ENCODE measurements around the gene ARHGEF7. TPM values are rescaled to one million over a fixed set of nuclear protein-coding genes. Genes with fewer than 3 reads are reported as not detected.

ARHGEF7 gene
- total RNA-seq, 4 donors from 2014 or later: 88.7 to 119 (median 110) TPM

GRCh38 chr13:111259058-111259457 is 143.9 kb downstream of the ARHGEF7 start:
- Histone ChIP-seq H3K4me1 (no peaks in the 10 kb centered on the region), H3K9me3 (peaks cover 0 to 5% (median 0%) of the 10 kb centered on the region in 4 donors), H3K27ac (no peak overlapping the region), H3K4me3 (no peak overlapping the region), H3K27me3 (no peaks in the 10 kb centered on the region), H3K36me3 (peaks cover 0 to 33% (median 19%) of the 10 kb centered on the region in 3 donors)
- TF ChIP-seq POLR2A (IDR thresholded peaks at IDR 0.05) (no peak), EP300 (IDR thresholded peaks at IDR 0.05) (no peak)
- TF ChIP-seq, protein P1, sequence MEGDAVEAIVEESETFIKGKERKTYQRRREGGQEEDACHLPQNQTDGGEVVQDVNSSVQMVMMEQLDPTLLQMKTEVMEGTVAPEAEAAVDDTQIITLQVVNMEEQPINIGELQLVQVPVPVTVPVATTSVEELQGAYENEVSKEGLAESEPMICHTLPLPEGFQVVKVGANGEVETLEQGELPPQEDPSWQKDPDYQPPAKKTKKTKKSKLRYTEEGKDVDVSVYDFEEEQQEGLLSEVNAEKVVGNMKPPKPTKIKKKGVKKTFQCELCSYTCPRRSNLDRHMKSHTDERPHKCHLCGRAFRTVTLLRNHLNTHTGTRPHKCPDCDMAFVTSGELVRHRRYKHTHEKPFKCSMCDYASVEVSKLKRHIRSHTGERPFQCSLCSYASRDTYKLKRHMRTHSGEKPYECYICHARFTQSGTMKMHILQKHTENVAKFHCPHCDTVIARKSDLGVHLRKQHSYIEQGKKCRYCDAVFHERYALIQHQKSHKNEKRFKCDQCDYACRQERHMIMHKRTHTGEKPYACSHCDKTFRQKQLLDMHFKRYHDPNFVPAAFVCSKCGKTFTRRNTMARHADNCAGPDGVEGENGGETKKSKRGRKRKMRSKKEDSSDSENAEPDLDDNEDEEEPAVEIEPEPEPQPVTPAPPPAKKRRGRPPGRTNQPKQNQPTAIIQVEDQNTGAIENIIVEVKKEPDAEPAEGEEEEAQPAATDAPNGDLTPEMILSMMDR (IDR thresholded peaks at IDR 0.05): no peak
- no peak for DNase-seq (ENCODE audit: low spot score in 2 of 2)
- 98 to 99% methylated on average over 5 to 6 of the region's 6 CpGs for WGBS, 2 donors

- Histone ChIP-seq H3K27ac (no peak overlapping the region), H3K4me3 (no peak overlapping the region), H3K9me3 (peaks cover 0 to 5% (median 0%) of the 10 kb centered on the region in 4 donors), H3K27me3 (no peaks in the 10 kb centered on the region), H3K36me3 (peaks cover 0 to 36% (median 19%) of the 10 kb centered on the region in 3 donors), H3K4me1 (no peaks in the 10 kb centered on the region)
- no peak for TF ChIP-seq EP300 (IDR thresholded peaks at IDR 0.05)
- TF ChIP-seq, protein P1 (IDR thresholded peaks at IDR 0.05): no peak
- TF ChIP-seq POLR2A (IDR thresholded peaks at IDR 0.05): no peak
- no peak for DNase-seq (ENCODE audit: low spot score in 2 of 2)
These were observed 146.2 kb downstream of the ARHGEF7 start for GRCh38 chr13:111261326-111261725.

DNA sequence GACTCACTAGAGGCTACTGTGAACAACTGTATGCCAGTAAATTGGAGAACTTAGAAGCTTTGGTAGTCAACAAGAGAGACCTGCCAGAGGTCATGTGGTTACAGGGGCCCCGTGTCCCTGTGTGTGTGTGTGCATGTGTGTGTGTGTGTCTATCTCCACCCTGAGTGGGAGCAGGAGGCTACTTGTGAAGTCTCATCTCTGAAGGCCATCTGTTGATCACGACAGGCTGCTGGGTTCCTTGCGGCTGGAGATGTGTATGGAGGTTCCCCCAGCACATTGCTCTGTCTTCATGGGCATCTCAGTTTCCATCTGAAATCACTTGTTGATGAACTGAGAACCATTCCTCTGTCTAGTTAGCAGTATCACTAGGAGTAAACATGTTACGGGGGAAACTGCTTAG is 147.2 kb downstream of the ARHGEF7 start:
- H3K27me3 ChIP-seq: no peaks in the 10 kb centered on the region
- DNase-seq (ENCODE audit: low spot score in 2 of 2): no peak
- TF ChIP-seq, protein P1 (IDR thresholded peaks at IDR 0.05): no peak
- no peak for TF ChIP-seq POLR2A (IDR thresholded peaks at IDR 0.05)
- TF ChIP-seq EP300 (IDR thresholded peaks at IDR 0.05): no peak
- H3K4me1 ChIP-seq: no peaks in the 10 kb centered on the region
- peaks cover 0 to 5% (median 0%) of the 10 kb centered on the region in 4 donors for H3K9me3 ChIP-seq
- H3K4me3 ChIP-seq: no peak overlapping the region
- no peak overlapping the region for H3K27ac ChIP-seq
- H3K36me3 ChIP-seq: peaks cover 0 to 44% (median 19%) of the 10 kb centered on the region in 3 donors
- WGBS, 2 donors: 85 to 91% methylated on average over 4 of the region's 4 CpGs

DNA sequence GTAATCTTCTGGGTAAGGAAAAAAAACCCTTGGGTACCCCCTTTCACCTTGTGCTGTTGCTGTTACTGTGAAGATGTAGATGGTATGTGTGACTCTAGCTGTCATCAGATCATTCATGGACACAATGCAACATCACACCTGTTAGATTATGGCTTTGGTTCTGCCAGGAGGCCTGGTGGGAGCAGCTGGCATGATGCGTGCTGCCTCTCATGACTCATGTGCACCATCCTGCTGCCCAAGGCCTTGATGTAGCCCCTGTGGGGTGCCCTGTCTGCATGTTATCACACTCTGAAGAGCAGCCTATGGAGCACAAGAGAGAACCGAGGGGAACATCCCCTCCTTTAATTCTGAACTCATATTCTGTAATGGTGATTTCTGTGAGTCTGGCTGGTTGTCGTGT is 147.6 kb downstream of the ARHGEF7 start:
- Histone ChIP-seq H3K27ac (no peak overlapping the region), H3K27me3 (no peaks in the 10 kb centered on the region), H3K9me3 (peaks cover 0 to 5% (median 0%) of the 10 kb centered on the region in 4 donors), H3K4me1 (no peaks in the 10 kb centered on the region), H3K4me3 (no peak overlapping the region), H3K36me3 (peaks cover 0 to 45% (median 18%) of the 10 kb centered on the region in 3 donors)
- DNase-seq (ENCODE audit: low spot score in 2 of 2): no peak
- 91 to 93% methylated on average over 3 of the region's 3 CpGs for WGBS, 2 donors
- TF ChIP-seq EP300 (IDR thresholded peaks at IDR 0.05): no peak
- TF ChIP-seq, protein P1 (IDR thresholded peaks at IDR 0.05): no peak
- no peak for TF ChIP-seq POLR2A (IDR thresholded peaks at IDR 0.05)

- WGBS, 2 donors: 91 to 98% methylated on average over 3 of the region's 3 CpGs
- Histone ChIP-seq H3K36me3 (peaks cover 0 to 45% (median 10%) of the 10 kb centered on the region in 3 donors), H3K27me3 (no peaks in the 10 kb centered on the region)
These were observed 148.5 kb downstream of the ARHGEF7 start for GRCh38 chr13:111263566-111263965.

More at GRCh38 chr13:111263566-111263965, 148.5 kb downstream of the ARHGEF7 start:
- DNase-seq (ENCODE audit: low spot score in 2 of 2): no peak
- Histone ChIP-seq H3K4me1 (no peaks in the 10 kb centered on the region), H3K27ac (no peak overlapping the region), H3K9me3 (peaks cover 0 to 5% (median 0%) of the 10 kb centered on the region in 4 donors), H3K4me3 (no peak overlapping the region)
- TF ChIP-seq, protein P1 (IDR thresholded peaks at IDR 0.05): no peak
- TF ChIP-seq POLR2A (IDR thresholded peaks at IDR 0.05): no peak
- no peak for TF ChIP-seq EP300 (IDR thresholded peaks at IDR 0.05)
